MCF 10A (cell line): ENCODE data around the gene B3GAT3. TPM values are rescaled to one million over a fixed set of nuclear protein-coding genes. Genes with fewer than 3 reads are reported as not detected.

Experiments
- BruUV-seq: library from RNA; stranded (reverse); fragments of 400-500 nt; replicated peaks from 2 replicates; lab custom pipeline; 2021; lab: Mats Ljungman, UMichigan
- CTCF ChIA-PET: fragments of 300-600 bp; sonication (Branson Sonifier 250); formaldehyde crosslinking; extraction: SDS; loops from one replicate; lab custom pipeline; 2021; ENCODE audit warnings: antibody characterized with exemption, inconsistent platforms; lab: Yijun Ruan, JAX
- POLR2A ChIA-PET: fragments of 300-600, 350-650 bp; sonication (Branson Sonifier 250); formaldehyde crosslinking; extraction: SDS; loops from one replicate; lab custom pipeline; 2020; ENCODE audit warnings: antibody characterized with exemption, inconsistent platforms; lab: Yijun Ruan, JAX
- DNase-seq: peaks from one replicate; pipeline ENCODE4 v3.0.0-alpha.2; 2018; ENCODE audit not compliant: unreplicated experiment
- H3K27ac Mint-ChIP-seq: one replicate; pipeline ENCODE4 v1.8.0; 2022; ENCODE audit warnings: mild to moderate bottlenecking, low read depth, mixed read lengths; ENCODE audit not compliant: unreplicated experiment
- H3K27me3 Mint-ChIP-seq: one replicate; pipeline ENCODE4 v1.8.0; 2022; ENCODE audit warnings: mixed read lengths; ENCODE audit not compliant: insufficient read depth, unreplicated experiment
- H3K36me3 Mint-ChIP-seq: one replicate; pipeline ENCODE4 v1.8.0; 2022; ENCODE audit warnings: mild to moderate bottlenecking, moderate library complexity, mixed read lengths; ENCODE audit not compliant: insufficient read depth, unreplicated experiment
- H3K4me1 Mint-ChIP-seq: one replicate; pipeline ENCODE4 v1.8.0; 2022; ENCODE audit warnings: mixed read lengths; ENCODE audit not compliant: insufficient read depth, unreplicated experiment
- H3K4me3 Mint-ChIP-seq: one replicate; pipeline ENCODE4 v1.8.0; 2022; ENCODE audit warnings: mild to moderate bottlenecking, moderate library complexity, mixed read lengths; ENCODE audit not compliant: unreplicated experiment
- H3K9me3 Mint-ChIP-seq: one replicate; pipeline ENCODE4 v1.8.0; 2022; ENCODE audit warnings: mixed read lengths; ENCODE audit not compliant: unreplicated experiment
- CTCF ChIP-seq: fragments of 200-600 bp; IDR thresholded peaks from one replicate; pipeline ENCODE4 v1.8.0; 2022; ENCODE audit warnings: antibody characterized with exemption, mild to moderate bottlenecking; ENCODE audit not compliant: unreplicated experiment
- intact Hi-C: fragments of 100-400 bp; cut with micrococcal nuclease; formaldehyde crosslinking; loops from 2 replicates; pipeline ENCODE4 v1.14.1; 2022
- total RNA-seq: library from RNA; stranded (reverse); gene quantifications from 2 replicates; pipeline ENCODE4 v1.2.3, GENCODE V29; 2022

Gene B3GAT3
- total RNA-seq, 1 experiment from 2014 or later: 42.4 TPM

- DNase-seq: peak; percentile 87
- intact Hi-C loops: loop anchor here (2.0 to 5.0 kb wide), 2 partner anchors 19 to 79 kb away; partner anchors contain the start of genes EML3, LBHD1, ROM1 and UQCC3
- peak overlapping the region; percentile 27 for H3K27ac Mint-ChIP-seq
- TF ChIP-seq CTCF: peak; percentile 55
- H3K9me3 Mint-ChIP-seq: no peaks in the 10 kb centered on the region
- no TSS peak for BruUV-seq
- no peaks in the 10 kb centered on the region for H3K27me3 Mint-ChIP-seq
- H3K4me3 Mint-ChIP-seq: no peak overlapping the region
- CTCF ChIA-PET: interaction anchor here (0.5 to 3.9 kb wide), 20 partner anchors 11 to 291 kb away, joined by 3 to 39 read pairs (median 3); partner anchors contain the start of genes B3GAT3, C11orf98, CSKMT and EML3
- POLR2A ChIA-PET: interaction anchor here (0.7 to 6.6 kb wide), 15 partner anchors 8 to 622 kb away, joined by 3 to 164 read pairs (median 35); partner anchors contain the start of genes AHNAK, B3GAT3, C11orf98 and CSKMT
- H3K4me1 Mint-ChIP-seq: peaks cover 23% of the 10 kb centered on the region
- H3K36me3 Mint-ChIP-seq: peaks cover 84% of the 10 kb centered on the region
These were observed 28.2 kb downstream of the B3GAT3 start for GRCh38 chr11:62593434-62594044.

- intact Hi-C loops: loop anchor here (2.0 to 5.0 kb wide), 2 partner anchors 20 to 79 kb away; partner anchors contain the start of genes EML3, LBHD1, ROM1 and UQCC3
These were observed 28.8 kb downstream of the B3GAT3 start for GRCh38 chr11:62592989-62593421.

GRCh38 chr11:62592146-62592815 lies 29.5 kb downstream of the B3GAT3 start:
- DNase-seq: no peak
- no peak for TF ChIP-seq CTCF
- Mint-ChIP-seq H3K4me3 (peak overlapping the region; percentile 96), H3K36me3 (peaks cover 82% of the 10 kb centered on the region), H3K27me3 (no peaks in the 10 kb centered on the region), H3K27ac (peak overlapping the region; percentile 95), H3K4me1 (peaks cover 12% of the 10 kb centered on the region), H3K9me3 (no peaks in the 10 kb centered on the region)
- CTCF ChIA-PET: interaction anchor here (0.6 to 3.9 kb wide), 26 partner anchors 15 to 211 kb away, joined by 3 to 39 read pairs (median 4); partner anchors contain the start of genes B3GAT3, C11orf98, CSKMT and EML3
- intact Hi-C loops: loop anchor here (2.0 to 5.0 kb wide), 2 partner anchors 21 to 80 kb away; partner anchors contain the start of genes EML3, LBHD1, ROM1 and UQCC3
- TSS peak; percentile 97 for BruUV-seq
- POLR2A ChIA-PET: interaction anchor here (0.6 to 6.6 kb wide), 51 partner anchors 9 to 1653 kb away, joined by 3 to 164 read pairs (median 7); partner anchors contain the start of genes AHNAK, B3GAT3, C11orf98 and CSKMT

More at GRCh38 chr11:62592989-62593421, 28.8 kb downstream of the B3GAT3 start:
- Mint-ChIP-seq H3K4me3 (no peak overlapping the region), H3K9me3 (no peaks in the 10 kb centered on the region), H3K27me3 (no peaks in the 10 kb centered on the region), H3K4me1 (peaks cover 17% of the 10 kb centered on the region), H3K36me3 (peaks cover 84% of the 10 kb centered on the region), H3K27ac (peak overlapping the region; percentile 27)
- no TSS peak for BruUV-seq
- ChIA-PET POLR2A (interaction anchor here (0.7 to 6.6 kb wide), 15 partner anchors 8 to 622 kb away, joined by 3 to 164 read pairs (median 35); partner anchors contain the start of genes AHNAK, B3GAT3, C11orf98 and CSKMT), CTCF (interaction anchor here (0.6 to 3.9 kb wide), 19 partner anchors 14 to 212 kb away, joined by 3 to 39 read pairs (median 4); partner anchors contain the start of genes B3GAT3, C11orf98, CSKMT and EML3)
- no peak for TF ChIP-seq CTCF
- no peak for DNase-seq
